K562 (cell line): ENCODE measurements around the gene CAMSAP3. TPM values are rescaled to one million over a fixed set of nuclear protein-coding genes. Genes with fewer than 3 reads are reported as not detected.

Experiments used
- COPS2 ChIP-seq: fragments of 450-650 bp; conservative IDR thresholded peaks from 2 replicates; pipeline ENCODE4 v1.6.1; 2016; ENCODE audit warnings: mild to moderate bottlenecking, moderate library complexity
- ETV6 ChIP-seq, 3 experiments: fragments of 150-350 bp in 1 of 3; sonication (generic) in 1 of 3; formaldehyde crosslinking in 1 of 3; IDR thresholded peaks; 2 replicates each; pipeline versions ENCODE4 v1.6.1 to v1.8.0; 2014 to 2022; ENCODE audit warnings: borderline replicate concordance in 2 of 3, low read depth in 2 of 3, antibody characterized with exemption in 1 of 3, low read length in 1 of 3, mild to moderate bottlenecking in 1 of 3, missing genetic modification reagents in 1 of 3
- FOXA1 ChIP-seq: fragments of 450-650 bp; IDR thresholded peaks from 2 replicates; pipeline ENCODE4 v1.6.1; 2016; ENCODE audit warnings: mild to moderate bottlenecking, borderline replicate concordance
- IFI16 ChIP-seq: fragments of 250-450 bp; sonication (Bioruptor Pico); IDR thresholded peaks from 2 replicates; pipeline ENCODE4 v2.1.2; 2022; ENCODE audit warnings: mild to moderate bottlenecking, inconsistent platforms
- KDM2B ChIP-seq: fragments of 250-450 bp; sonication (Bioruptor Pico); IDR thresholded peaks from 2 replicates; pipeline ENCODE4 v1.8.0; 2021; ENCODE audit warnings: mild to moderate bottlenecking, moderate library complexity
- KDM4B ChIP-seq, 2 experiments: fragments of 450-650 bp in 1 of 2; sonication (generic) in 1 of 2; IDR thresholded peaks; 2 replicates each; pipeline ENCODE4 v1.6.1; 2016 to 2017; ENCODE audit warnings: borderline replicate concordance in 2 of 2, antibody characterized with exemption in 1 of 2, low read depth in 1 of 2, mild to moderate bottlenecking in 1 of 2
- NEUROD1 ChIP-seq: fragments of 150-350 bp; IDR thresholded peaks from 2 replicates; pipeline ENCODE4 v1.6.1; 2014; ENCODE audit warnings: borderline replicate concordance, low read length, low read depth; ENCODE audit not compliant: partially characterized antibody
- OTX1 ChIP-seq: fragments of 450-650 bp; formaldehyde crosslinking; IDR thresholded peaks from 2 replicates; pipeline ENCODE4 v1.4.0; 2022; ENCODE audit warnings: mild to moderate bottlenecking
- SMARCC2 ChIP-seq: fragments of 450-650 bp; IDR thresholded peaks from 2 replicates; pipeline ENCODE4 v1.6.1; 2017; ENCODE audit warnings: antibody characterized with exemption, moderate library complexity, mild to moderate bottlenecking, low read depth
- TRIM24 ChIP-seq, 2 experiments: fragments of 450-650 bp; IDR thresholded peaks; 2 replicates each; pipeline ENCODE4 v1.6.1; 2016
- XRCC5 ChIP-seq: fragments of 200-400 bp; formaldehyde crosslinking; IDR thresholded peaks from 2 replicates; pipeline ENCODE4 v1.6.1; 2017; ENCODE audit warnings: low read depth, mild to moderate bottlenecking, low read length
- ZNF124 ChIP-seq: sonication (generic); formaldehyde crosslinking; IDR thresholded peaks from 2 replicates; pipeline ENCODE4 v1.8.1; 2022; ENCODE audit warnings: missing genetic modification reagents
- ZNF134 ChIP-seq: fragments of 250-450 bp; sonication (Bioruptor Pico); conservative IDR thresholded peaks from 2 replicates; pipeline ENCODE4 v1.4.0; 2020
- ZSCAN29 ChIP-seq: fragments of 450-650 bp; IDR thresholded peaks from 2 replicates; pipeline ENCODE4 v1.6.1; 2017
- polyA plus RNA-seq, 8 experiments: library from polyadenylated mRNA; depleted of rRNA in 4 of 8; stranded (reverse) in 5 of 8; unstranded in 3 of 8; fragments of >200 nt; fragmentation: Nextera tagmentation in 2 of 8; fragmentation: Illumina TruSeq in 1 of 8; extraction: Ambion mirVana in 2 of 8; extraction: Trizol in 1 of 8; gene quantifications; 2 replicates each; pipeline versions ENCODE4 v1.2.1 to v1.2.3, GENCODE V29; 2011 to 2014; ENCODE audit warnings: inconsistent platforms in 1 of 8, missing spikeins in 1 of 8
- total RNA-seq, 7 experiments: library from RNA; depleted of rRNA in 6 of 7; stranded (reverse); fragments of >200 nt in 6 of 7; fragmentation: Illumina TruSeq in 2 of 7; extraction: Trizol in 2 of 7; gene quantifications; 2 replicates each; pipeline versions ENCODE4 v1.2.1 to v1.2.3, GENCODE V29; 2011 to 2021; ENCODE audit warnings: low replicate concordance in 1 of 7
- TF ChIP-seq, protein P1 (sequence below): fragments of 450-650 bp; IDR thresholded peaks from 2 replicates; pipeline ENCODE4 v1.6.1; 2016; ENCODE audit warnings: low read depth
- TF ChIP-seq, protein P2 (sequence below): sonication (generic); formaldehyde crosslinking; IDR thresholded peaks from 2 replicates; pipeline ENCODE4 v1.8.0; 2022; ENCODE audit warnings: mild to moderate bottlenecking, low read depth, missing genetic modification reagents
- TF ChIP-seq, protein P3 (sequence below): IDR thresholded peaks from 3 replicates; pipeline ENCODE4 v1.6.1; 2011; ENCODE audit warnings: borderline replicate concordance, mild to moderate bottlenecking; ENCODE audit not compliant: insufficient read length, insufficient read depth

The CAMSAP3 gene
- total and polyA plus RNA-seq, 9 of the 15 experiments (the other 6 are each of a cell fraction or from before 2014, with no cell fraction given), result 0.01 to 0.89 (median 0.22) TPM; not detected in 1

DNA sequence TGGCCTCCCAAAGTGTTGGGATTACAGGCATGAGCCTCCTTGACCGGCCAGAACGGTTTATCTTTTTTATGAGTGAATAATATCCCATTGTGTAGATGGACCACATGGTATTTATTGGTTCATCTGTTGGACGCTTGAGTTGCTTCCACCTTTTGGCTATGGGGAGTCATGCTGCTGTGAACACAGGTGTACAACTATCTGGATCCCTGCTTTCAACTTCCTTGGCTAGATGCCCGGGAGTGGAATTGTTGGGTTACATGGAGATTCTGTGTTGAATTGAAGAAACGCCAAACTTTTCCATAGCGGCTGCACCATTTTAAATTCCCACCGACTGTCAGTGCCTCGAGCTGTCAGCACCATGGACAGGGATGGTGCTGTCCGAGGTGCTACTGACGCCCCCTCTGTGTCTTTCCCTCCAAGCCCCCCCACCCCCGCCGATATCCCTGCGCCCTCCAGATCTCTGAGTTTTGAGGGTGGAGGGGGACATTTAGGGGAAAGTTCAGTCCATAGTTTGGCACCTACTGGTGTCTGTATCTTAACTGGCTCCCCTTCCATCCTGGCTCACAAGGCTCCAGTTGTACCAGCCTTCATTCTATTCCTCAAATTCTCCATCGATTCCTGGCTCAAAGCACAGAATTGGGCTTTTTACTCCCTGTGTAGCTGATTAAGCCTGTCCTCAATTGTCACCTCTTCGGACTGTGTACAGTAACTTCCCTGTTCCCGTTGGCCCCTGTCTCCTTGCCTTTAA is 32.8 kb upstream of the CAMSAP3 start (continued):
- TF ChIP-seq, protein P1, sequence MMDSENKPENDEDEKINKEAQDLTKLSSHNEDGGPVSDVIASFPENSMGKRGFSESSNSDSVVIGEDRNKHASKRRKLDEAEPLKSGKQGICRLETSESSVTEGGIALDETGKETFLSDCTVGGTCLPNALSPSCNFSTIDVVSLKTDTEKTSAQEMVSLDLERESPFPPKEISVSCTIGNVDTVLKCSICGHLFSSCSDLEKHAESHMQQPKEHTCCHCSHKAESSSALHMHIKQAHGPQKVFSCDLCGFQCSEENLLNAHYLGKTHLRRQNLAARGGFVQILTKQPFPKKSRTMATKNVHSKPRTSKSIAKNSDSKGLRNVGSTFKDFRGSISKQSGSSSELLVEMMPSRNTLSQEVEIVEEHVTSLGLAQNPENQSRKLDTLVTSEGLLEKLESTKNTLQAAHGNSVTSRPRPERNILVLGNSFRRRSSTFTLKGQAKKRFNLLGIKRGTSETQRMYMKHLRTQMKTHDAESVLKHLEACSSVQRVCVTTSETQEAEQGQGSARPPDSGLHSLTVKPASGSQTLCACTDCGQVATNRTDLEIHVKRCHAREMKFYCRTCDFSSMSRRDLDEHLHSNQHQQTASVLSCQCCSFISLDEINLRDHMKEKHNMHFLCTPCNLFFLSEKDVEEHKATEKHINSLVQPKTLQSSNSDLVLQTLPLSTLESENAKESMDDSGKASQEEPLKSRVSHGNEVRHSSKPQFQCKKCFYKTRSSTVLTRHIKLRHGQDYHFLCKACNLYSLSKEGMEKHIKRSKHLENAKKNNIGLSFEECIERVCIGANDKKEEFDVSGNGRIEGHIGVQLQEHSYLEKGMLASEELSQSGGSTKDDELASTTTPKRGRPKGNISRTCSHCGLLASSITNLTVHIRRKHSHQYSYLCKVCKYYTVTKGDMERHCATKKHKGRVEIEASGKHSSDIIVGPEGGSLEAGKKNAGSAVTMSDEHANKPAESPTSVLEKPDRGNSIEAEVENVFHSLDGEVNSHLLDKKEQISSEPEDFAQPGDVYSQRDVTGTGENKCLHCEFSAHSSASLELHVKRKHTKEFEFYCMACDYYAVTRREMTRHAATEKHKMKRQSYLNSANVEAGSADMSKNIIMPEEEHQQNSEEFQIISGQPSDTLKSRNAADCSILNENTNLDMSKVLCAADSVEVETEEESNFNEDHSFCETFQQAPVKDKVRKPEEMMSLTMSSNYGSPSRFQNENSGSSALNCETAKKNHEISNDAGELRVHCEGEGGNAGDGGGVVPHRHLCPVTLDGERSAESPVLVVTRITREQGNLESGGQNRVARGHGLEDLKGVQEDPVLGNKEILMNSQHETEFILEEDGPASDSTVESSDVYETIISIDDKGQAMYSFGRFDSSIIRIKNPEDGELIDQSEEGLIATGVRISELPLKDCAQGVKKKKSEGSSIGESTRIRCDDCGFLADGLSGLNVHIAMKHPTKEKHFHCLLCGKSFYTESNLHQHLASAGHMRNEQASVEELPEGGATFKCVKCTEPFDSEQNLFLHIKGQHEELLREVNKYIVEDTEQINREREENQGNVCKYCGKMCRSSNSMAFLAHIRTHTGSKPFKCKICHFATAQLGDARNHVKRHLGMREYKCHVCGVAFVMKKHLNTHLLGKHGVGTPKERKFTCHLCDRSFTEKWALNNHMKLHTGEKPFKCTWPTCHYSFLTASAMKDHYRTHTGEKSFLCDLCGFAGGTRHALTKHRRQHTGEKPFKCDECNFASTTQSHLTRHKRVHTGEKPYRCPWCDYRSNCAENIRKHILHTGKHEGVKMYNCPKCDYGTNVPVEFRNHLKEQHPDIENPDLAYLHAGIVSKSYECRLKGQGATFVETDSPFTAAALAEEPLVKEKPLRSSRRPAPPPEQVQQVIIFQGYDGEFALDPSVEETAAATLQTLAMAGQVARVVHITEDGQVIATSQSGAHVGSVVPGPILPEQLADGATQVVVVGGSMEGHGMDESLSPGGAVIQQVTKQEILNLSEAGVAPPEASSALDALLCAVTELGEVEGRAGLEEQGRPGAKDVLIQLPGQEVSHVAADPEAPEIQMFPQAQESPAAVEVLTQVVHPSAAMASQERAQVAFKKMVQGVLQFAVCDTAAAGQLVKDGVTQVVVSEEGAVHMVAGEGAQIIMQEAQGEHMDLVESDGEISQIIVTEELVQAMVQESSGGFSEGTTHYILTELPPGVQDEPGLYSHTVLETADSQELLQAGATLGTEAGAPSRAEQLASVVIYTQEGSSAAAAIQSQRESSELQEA, result no peak
- no peak for TF ChIP-seq TRIM24 (IDR thresholded peaks at IDR 0.05)
- TF ChIP-seq XRCC5, result no peak
- TF ChIP-seq ZNF124 (CRISPR knock-in tag), result peak; percentile 94
- no peak for TF ChIP-seq SMARCC2
- TF ChIP-seq KDM4B (IDR thresholded peaks at IDR 0.05; ENCODE audit: borderline replicate concordance in 2 of 2, low read depth in 1 of 2), result no peak
- peak; percentile 21; the same call in 1 of the 2 replicates for TF ChIP-seq ZNF134 (CRISPR knock-in tag)
- no peak for TF ChIP-seq ZSCAN29
- TF ChIP-seq IFI16, result no peak
- TF ChIP-seq KDM2B (CRISPR knock-in tag), result no peak
- TF ChIP-seq, protein P2, sequence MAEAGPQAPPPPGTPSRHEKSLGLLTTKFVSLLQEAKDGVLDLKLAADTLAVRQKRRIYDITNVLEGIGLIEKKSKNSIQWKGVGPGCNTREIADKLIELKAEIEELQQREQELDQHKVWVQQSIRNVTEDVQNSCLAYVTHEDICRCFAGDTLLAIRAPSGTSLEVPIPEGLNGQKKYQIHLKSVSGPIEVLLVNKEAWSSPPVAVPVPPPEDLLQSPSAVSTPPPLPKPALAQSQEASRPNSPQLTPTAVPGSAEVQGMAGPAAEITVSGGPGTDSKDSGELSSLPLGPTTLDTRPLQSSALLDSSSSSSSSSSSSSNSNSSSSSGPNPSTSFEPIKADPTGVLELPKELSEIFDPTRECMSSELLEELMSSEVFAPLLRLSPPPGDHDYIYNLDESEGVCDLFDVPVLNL (CRISPR knock-in tag), result peak; percentile 95
- TF ChIP-seq, protein P3, sequence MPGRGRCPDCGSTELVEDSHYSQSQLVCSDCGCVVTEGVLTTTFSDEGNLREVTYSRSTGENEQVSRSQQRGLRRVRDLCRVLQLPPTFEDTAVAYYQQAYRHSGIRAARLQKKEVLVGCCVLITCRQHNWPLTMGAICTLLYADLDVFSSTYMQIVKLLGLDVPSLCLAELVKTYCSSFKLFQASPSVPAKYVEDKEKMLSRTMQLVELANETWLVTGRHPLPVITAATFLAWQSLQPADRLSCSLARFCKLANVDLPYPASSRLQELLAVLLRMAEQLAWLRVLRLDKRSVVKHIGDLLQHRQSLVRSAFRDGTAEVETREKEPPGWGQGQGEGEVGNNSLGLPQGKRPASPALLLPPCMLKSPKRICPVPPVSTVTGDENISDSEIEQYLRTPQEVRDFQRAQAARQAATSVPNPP, result no peak
- TF ChIP-seq OTX1 (CRISPR knock-in tag), result no peak
- TF ChIP-seq COPS2, result no peak
- no peak for TF ChIP-seq FOXA1
- no peak for TF ChIP-seq NEUROD1
- TF ChIP-seq ETV6 (IDR thresholded peaks at IDR 0.05; ENCODE audit: borderline replicate concordance in 1 of 2, low read depth in 2 of 2, low read length in 1 of 2), result no peak
- TF ChIP-seq ETV6 (CRISPR knock-in tag; IDR thresholded peaks at IDR 0.05; ENCODE audit: borderline replicate concordance), result peak; percentile 97; the same call in 1 of the 2 replicates
